Measurements from ENCODE around the gene HNRNPD. TPM values are rescaled to one million over a fixed set of nuclear protein-coding genes. Genes with fewer than 3 reads are reported as not detected.

Gene HNRNPD
- total and polyA plus RNA-seq, 2 of the 8 experiments (the other 6 are each of a cell fraction or from before 2014, with no cell fraction given), result 118 to 646 TPM

DNA sequence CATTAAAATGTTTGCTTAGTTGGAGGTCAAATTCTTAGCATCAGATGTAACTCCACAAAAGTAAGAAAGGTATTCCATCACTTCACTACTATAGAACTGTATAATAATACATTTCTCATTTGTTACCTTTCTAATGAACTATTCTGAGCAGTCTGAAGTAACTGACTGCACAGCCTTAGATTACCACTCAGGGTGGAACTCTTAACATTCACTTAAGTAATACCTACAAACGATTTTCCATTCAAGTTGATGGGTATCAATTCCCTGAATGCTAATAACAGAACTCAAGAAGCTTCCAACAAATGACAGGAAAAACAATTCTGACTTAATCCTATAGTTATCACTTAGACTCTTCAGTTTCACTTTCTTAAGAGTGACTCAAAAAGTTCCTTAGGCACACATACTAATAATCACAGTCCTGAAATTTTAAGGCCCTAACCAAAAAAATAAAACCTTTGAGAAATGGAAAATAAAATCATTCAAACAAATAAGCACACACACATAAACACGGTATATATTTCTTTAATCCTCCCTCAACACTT lies 20.9 kb downstream of the HNRNPD start:
- no peak overlapping the region for H3K27ac ChIP-seq (ENCODE audit: low read depth, low read length)
- TF ChIP-seq USF2 (IDR thresholded peaks at IDR 0.05; ENCODE audit: low read length), result no peak
- no peak for TF ChIP-seq SP1 (IDR thresholded peaks at IDR 0.05; ENCODE audit: low read depth, low read length)

More for the DNA sequence above, 20.9 kb downstream of the HNRNPD start:
- no peak overlapping the region for H3K4me2 ChIP-seq (ENCODE audit: insufficient read depth in 1 of 2, low read depth in 2 of 2, low read length in 2 of 2)
- no peak overlapping the region for H2BK12ac ChIP-seq (ENCODE audit: low read depth, low read length)
- no peak overlapping the region for H2BK5ac ChIP-seq (ENCODE audit: low read depth, low read length)
- H2BK120ac ChIP-seq (replicated peaks; ENCODE audit: low read depth, low read length), result no peak overlapping the region
- FAIRE-seq, result no peak
- H4K5ac ChIP-seq (ENCODE audit: insufficient read length, low read depth, low read length), result no peak overlapping the region
- no peak overlapping the region for H2AK5ac ChIP-seq (ENCODE audit: low read depth, low read length)
- H3K79me2 ChIP-seq (ENCODE audit: control insufficient read depth in 1 of 2, insufficient read depth in 2 of 2, low read length in 2 of 2), result peaks cover 0 to 68% of the 10 kb centered on the region in 2 experiments; a peak in 2 of 4 replicates
- WGBS, 2 experiments (ENCODE audit: extremely low coverage in 1 of 2, insufficient coverage in 1 of 2, insufficient read length in 1 of 2, insufficient replicate concordance in 2 of 2, low coverage in 1 of 2, low lambda C conversion rate in 2 of 2, missing lambda C conversion rate in 1 of 2), result 69% methylated on average over 2 of the region's 2 CpGs; no CpG with 5 or more reads in 1 of the 2 experiments
- peaks cover 0 to 1% (median 0%) of the 10 kb centered on the region in 4 experiments; a peak in 1 of 7 replicates for H3K27me3 ChIP-seq (replicated peaks in 1 of 4; ENCODE audit: control insufficient read depth in 3 of 4, extremely low read depth in 1 of 4, insufficient read depth in 3 of 4, low read length in 3 of 4)
- no peak overlapping the region for H4K8ac ChIP-seq (ENCODE audit: extremely low read depth, insufficient read depth, low read length)
- H3K14ac ChIP-seq (ENCODE audit: insufficient read length), result no peak overlapping the region
- no peak overlapping the region for H3K9ac ChIP-seq (replicated peaks in 1 of 4; ENCODE audit: extremely low read depth in 1 of 4, low read depth in 3 of 4, low read length in 3 of 4)
- no peak overlapping the region for H3K4me3 ChIP-seq (ENCODE audit: extremely low read depth in 1 of 4, insufficient read depth in 2 of 4, low read depth in 3 of 4, low read length in 4 of 4)
- POLR2A ChIA-PET (ENCODE audit: partially characterized antibody), result interaction anchor here (0.7 to 4.9 kb wide), 5 partner anchors 14 to 76 kb away, joined by 3 to 25 read pairs (median 4); no protein-coding TSS in a partner anchor
- CTCF ChIA-PET (ENCODE audit: partially characterized antibody), result interaction anchor here (0.9 kb wide), 2 partner anchors 14 to 77 kb away, joined by 3 read pairs; no protein-coding TSS in a partner anchor
- no peaks in the 10 kb centered on the region for H3K23me2 ChIP-seq (ENCODE audit: low read depth, low read length)
- no peak for DNase-seq (ENCODE audit: low read depth in 1 of 2, low spot score in 2 of 2)
- H2BK15ac ChIP-seq (ENCODE audit: low read length), result no peak overlapping the region
- H3K9me3 ChIP-seq (ENCODE audit: insufficient read depth in 2 of 2, low read depth in 1 of 2, low read length in 1 of 2), result no peaks in the 10 kb centered on the region
- H3K18ac ChIP-seq (ENCODE audit: extremely low read depth, low read length), result no peak overlapping the region
- no peak overlapping the region for H2BK20ac ChIP-seq (ENCODE audit: low read length)
- H2AFZ ChIP-seq (ENCODE audit: low read length), result no peak overlapping the region
- H3K79me1 ChIP-seq (ENCODE audit: low read depth, low read length), result peaks cover 4% of the 10 kb centered on the region; the same call in 1 of the 2 replicates
- H3K4ac ChIP-seq (replicated peaks; ENCODE audit: insufficient read length, low read depth, low read length), result no peak overlapping the region
- H4K20me1 ChIP-seq (replicated peaks in 1 of 2; ENCODE audit: control insufficient read depth in 1 of 2, insufficient read depth in 2 of 2, low read length in 2 of 2), result peaks cover 4 to 15% of the 10 kb centered on the region in 2 experiments
- H3K36me3 ChIP-seq (ENCODE audit: control insufficient read depth in 2 of 4, insufficient read depth in 4 of 4, low read length in 3 of 4), result peaks cover 22 to 80% (median 53%) of the 10 kb centered on the region in 4 experiments
- no peaks in the 10 kb centered on the region for H3K4me1 ChIP-seq (replicated peaks in 1 of 4; ENCODE audit: control insufficient read depth in 3 of 4, insufficient read depth in 4 of 4, low read length in 3 of 4)
- H4K91ac ChIP-seq (replicated peaks; ENCODE audit: insufficient read length, low read length), result no peak overlapping the region
- no peak overlapping the region for H3K23ac ChIP-seq (ENCODE audit: insufficient read length)
- H3K56ac ChIP-seq (replicated peaks; ENCODE audit: insufficient read length, low read depth, low read length), result no peak overlapping the region

Data from H1 (cell line).